Measurements from ENCODE around the gene MAPKAPK2. TPM values are rescaled to one million over a fixed set of nuclear protein-coding genes. Genes with fewer than 3 reads are reported as not detected.

MAPKAPK2 gene
- total RNA-seq (2022; extraction: Qiagen RNA extraction) = 86.5 to 112 TPM (median 108 TPM) in 5 replicates

DNA sequence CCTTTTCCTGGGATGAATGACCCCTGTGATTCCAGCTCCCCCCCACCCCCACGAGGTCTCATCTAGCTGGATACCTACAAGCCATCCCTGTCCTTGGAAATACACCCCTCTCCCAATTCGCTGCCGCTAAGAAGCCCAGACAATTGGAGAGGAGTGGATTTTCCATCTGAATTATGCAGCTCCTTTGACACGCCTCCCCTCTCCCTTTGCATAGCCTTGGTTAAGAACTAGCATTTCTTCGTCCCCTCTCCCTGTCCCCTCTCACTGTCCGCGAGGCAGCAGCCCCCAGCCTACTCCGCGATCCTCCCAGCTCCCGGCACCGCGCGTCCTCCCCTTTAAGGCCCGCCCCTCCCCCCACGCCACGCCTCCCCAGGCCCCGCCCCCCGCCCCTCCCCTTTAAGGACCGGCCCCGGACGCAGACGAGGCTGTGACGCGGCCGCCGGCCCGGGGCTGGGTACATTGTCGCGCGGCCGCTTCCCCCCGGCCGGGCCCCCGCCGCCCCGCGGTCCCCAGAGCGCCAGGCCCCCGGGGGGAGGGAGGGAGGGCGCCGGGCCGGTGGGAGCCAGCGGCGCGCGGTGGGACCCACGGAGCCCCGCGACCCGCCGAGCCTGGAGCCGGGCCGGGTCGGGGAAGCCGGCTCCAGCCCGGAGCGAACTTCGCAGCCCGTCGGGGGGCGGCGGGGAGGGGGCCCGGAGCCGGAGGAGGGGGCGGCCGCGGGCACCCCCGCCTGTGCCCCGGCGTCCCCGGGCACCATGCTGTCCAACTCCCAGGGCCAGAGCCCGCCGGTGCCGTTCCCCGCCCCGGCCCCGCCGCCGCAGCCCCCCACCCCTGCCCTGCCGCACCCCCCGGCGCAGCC is at the start of gene MAPKAPK2:
Gene MAPKAPK2, plus strand, starts transcription at position 428 of the 856 bp plus-strand sequence. Its CDS starts 325 bp downstream, at position 753.

GRCh38 chr1:206635080-206635977 is 49.4 kb upstream of the MAPKAPK2 start, which contains the start of gene DYRK3:
TSS of gene DYRK3 (plus strand) at chr1:206635536. CDS start at chr1:206635704, 168 bp downstream.

DNA sequence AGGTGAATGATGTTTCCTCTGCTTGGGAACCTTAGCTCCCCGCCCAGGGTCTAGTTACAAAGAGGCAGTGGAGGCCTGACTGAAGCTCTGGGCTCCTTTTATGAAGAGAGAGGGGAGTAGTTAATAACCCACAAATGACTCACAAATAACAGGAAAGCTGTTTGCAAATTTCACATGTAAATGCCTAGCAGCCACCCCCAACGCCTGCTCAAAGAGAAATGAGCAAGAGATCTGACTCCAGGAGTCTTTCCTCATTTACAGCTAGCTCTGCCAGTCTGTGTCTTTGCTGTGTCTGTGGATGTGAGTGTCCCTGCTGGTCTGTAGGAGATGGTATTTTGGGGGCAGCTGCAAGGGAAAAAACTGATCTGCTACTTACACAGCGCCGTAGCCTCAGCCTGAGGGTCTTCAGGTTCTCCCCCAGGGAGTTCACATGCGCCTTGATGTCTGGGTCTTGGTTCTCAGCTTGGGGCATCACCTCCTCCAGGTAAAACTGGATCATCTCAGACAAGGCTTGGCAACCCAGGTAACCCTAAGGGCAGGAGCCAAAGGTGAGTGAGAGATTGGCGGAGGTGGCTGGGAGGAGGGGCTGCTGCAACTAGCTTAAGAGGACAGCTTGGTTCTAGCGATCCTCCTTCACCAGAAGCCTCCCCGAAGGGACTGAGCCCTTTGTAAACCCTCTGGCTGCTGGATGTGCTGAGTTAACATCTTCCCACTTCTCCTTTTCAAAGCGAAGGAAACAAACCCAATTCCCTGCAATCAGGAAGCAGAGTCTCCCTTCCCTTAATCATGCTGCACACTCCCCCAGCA is 86.0 kb downstream of the MAPKAPK2 start, which contains the start of gene IL19:
Gene IL19, plus strand, starts transcription at position 243 of the 807 bp plus-strand sequence. CDS start 65,890 bp downstream, outside the sequence.

DNA sequence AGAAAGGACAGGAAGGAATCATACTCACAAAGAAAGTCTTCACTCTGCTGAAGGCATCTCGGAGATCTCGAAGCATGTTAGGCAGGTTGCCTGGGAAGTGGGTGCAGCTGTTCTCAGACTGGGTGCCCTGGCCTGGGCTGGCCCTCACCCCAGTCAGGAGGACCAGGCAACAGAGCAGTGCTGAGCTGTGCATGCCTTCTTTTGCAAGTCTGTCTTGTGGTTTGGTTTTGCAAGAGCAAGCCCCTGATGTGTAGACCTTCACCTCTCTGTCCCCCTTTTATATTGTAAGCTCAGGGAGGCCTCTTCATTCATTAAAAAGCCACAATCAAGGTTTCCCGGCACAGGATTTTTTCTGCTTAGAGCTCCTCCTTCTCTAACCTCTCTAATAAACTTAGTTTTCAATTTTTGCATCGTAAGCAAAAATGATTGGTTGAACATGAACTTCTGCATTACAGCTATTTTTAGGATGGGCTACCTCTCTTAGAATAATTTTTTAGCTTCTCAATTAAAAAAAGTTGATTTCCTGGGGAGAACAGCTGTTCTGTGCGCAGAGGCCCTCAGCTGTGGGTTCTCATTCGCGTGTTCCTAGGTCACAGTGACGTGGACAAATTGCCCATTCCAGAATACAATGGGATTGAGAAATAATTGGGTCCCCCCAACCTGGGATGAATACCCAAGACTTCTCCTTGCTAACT is 87.7 kb downstream of the MAPKAPK2 start, which contains the start of gene IL10:
Gene IL10, minus strand, starts transcription at position 252 of the 695 bp plus-strand sequence. Its CDS starts 59 bp downstream, at position 193.

Other genes starting within 250 kb of the MAPKAPK2 start
- 4.4 to 5.4 TPM (median 5.3 TPM) in 5 replicates for gene IKBKE, start 214.4 kb upstream of the MAPKAPK2 start, total RNA-seq (2022; extraction: Qiagen RNA extraction)
- 0.77 to 1.1 TPM (median 0.96 TPM) in 5 replicates for gene RASSF5, start 177.4 kb upstream of the MAPKAPK2 start, total RNA-seq (2022; extraction: Qiagen RNA extraction)
- gene EIF2D, start 72.4 kb upstream of the MAPKAPK2 start, total RNA-seq (2022; extraction: Qiagen RNA extraction) = 33.8 to 35.5 TPM (median 34.5 TPM) in 5 replicates
- 10.3 to 12.9 TPM (median 11.1 TPM) in 5 replicates for gene DYRK3, start 49.4 kb upstream of the MAPKAPK2 start, total RNA-seq (2022; extraction: Qiagen RNA extraction)
- 0.06 TPM in 1 of 5 replicates, not detected in the others for gene IL19, start 85.9 kb downstream of the MAPKAPK2 start, total RNA-seq (2022; extraction: Qiagen RNA extraction)
- gene IL10, start 87.6 kb downstream of the MAPKAPK2 start, total RNA-seq (2022; extraction: Qiagen RNA extraction) = not detected in 5 replicates
- not detected in 5 replicates for gene IL20, start 180.7 kb downstream of the MAPKAPK2 start, total RNA-seq (2022; extraction: Qiagen RNA extraction)
- gene IL24, start 212.5 kb downstream of the MAPKAPK2 start, total RNA-seq (2022; extraction: Qiagen RNA extraction) = 0.25 to 0.50 TPM (median 0.39 TPM) in 5 replicates
- 5.0 to 6.0 TPM (median 5.3 TPM) in 5 replicates for gene FCMR, start 237.0 kb downstream of the MAPKAPK2 start, total RNA-seq (2022; extraction: Qiagen RNA extraction)

All from A549 treated with dexamethasone at 1 μM for 4 hours (cell line).